Type B pancreatic cell (in vitro differentiated cells): ENCODE measurements around the gene ANKZF1. TPM values are rescaled to one million over a fixed set of nuclear protein-coding genes. Genes with fewer than 3 reads are reported as not detected.

Experiments
- DNase-seq: peaks from one replicate; pipeline ENCODE4 v3.0.0; 2021; ENCODE audit warnings: mixed read lengths; ENCODE audit not compliant: unreplicated experiment; ENCODE audit errors: extremely low spot score
- H3K27ac Mint-ChIP-seq: 2 replicates; pipeline ENCODE4 v1.8.0; 2021; ENCODE audit warnings: mild to moderate bottlenecking, mixed read lengths
- H3K27me3 Mint-ChIP-seq: 2 replicates; pipeline ENCODE4 v1.8.0; 2021; ENCODE audit warnings: mixed read lengths
- H3K36me3 Mint-ChIP-seq: 2 replicates; pipeline ENCODE4 v1.8.0; 2021; ENCODE audit warnings: mixed read lengths
- H3K4me1 Mint-ChIP-seq: one replicate; pipeline ENCODE4 v1.8.0; 2021; ENCODE audit warnings: mixed read lengths; ENCODE audit not compliant: unreplicated experiment
- H3K4me3 Mint-ChIP-seq: 2 replicates; pipeline ENCODE4 v1.8.0; 2021; ENCODE audit warnings: mild to moderate bottlenecking, mixed read lengths
- H3K9me3 Mint-ChIP-seq: 2 replicates; pipeline ENCODE4 v1.8.0; 2021; ENCODE audit warnings: mixed read lengths
- CTCF ChIP-seq: fragments of 200-600 bp; sonication (generic); conservative IDR thresholded peaks from 2 replicates; pipeline ENCODE4 v1.5.0; 2021; ENCODE audit warnings: antibody characterized with exemption, mild to moderate bottlenecking
- total RNA-seq: library from RNA; stranded (reverse); gene quantifications from 2 replicates; pipeline ENCODE4 v1.2.1, GENCODE V29; 2021; ENCODE audit warnings: low replicate concordance

ANKZF1 gene
- total RNA-seq, 1 donor from 2014 or later: 58.7 TPM

- Mint-ChIP-seq H3K27ac (no peak overlapping the region), H3K27me3 (no peaks in the 10 kb centered on the region), H3K4me3 (no peak overlapping the region), H3K36me3 (peaks cover 3% of the 10 kb centered on the region), H3K4me1 (peaks cover 18% of the 10 kb centered on the region), H3K9me3 (no peaks in the 10 kb centered on the region)
- TF ChIP-seq CTCF: no peak
- no peak for DNase-seq
Observed at GRCh38 chr2:219214786-219215185, 14.8 kb upstream of the ANKZF1 start.

GRCh38 chr2:219215871-219216534 lies 13.6 kb upstream of the ANKZF1 start:
- Mint-ChIP-seq H3K36me3 (peaks cover 3% of the 10 kb centered on the region), H3K27me3 (no peaks in the 10 kb centered on the region), H3K27ac (peak overlapping the region; percentile 52), H3K9me3 (no peaks in the 10 kb centered on the region), H3K4me3 (peak overlapping the region; percentile 22), H3K4me1 (peaks cover 18% of the 10 kb centered on the region)
- no peak for TF ChIP-seq CTCF
- DNase-seq: no peak

- peaks cover 7% of the 10 kb centered on the region for H3K36me3 Mint-ChIP-seq
- H3K27ac Mint-ChIP-seq: peak overlapping the region; percentile 52
- H3K27me3 Mint-ChIP-seq: no peaks in the 10 kb centered on the region
- H3K4me1 Mint-ChIP-seq: peaks cover 18% of the 10 kb centered on the region
- no peak for DNase-seq
- H3K9me3 Mint-ChIP-seq: no peaks in the 10 kb centered on the region
- H3K4me3 Mint-ChIP-seq: peak overlapping the region; percentile 67
- TF ChIP-seq CTCF: no peak
Observed at GRCh38 chr2:219216535-219216915, 13.1 kb upstream of the ANKZF1 start.

GRCh38 chr2:219218217-219218731 lies 11.3 kb upstream of the ANKZF1 start:
- TF ChIP-seq CTCF: no peak
- H3K9me3 Mint-ChIP-seq: no peaks in the 10 kb centered on the region
- H3K4me1 Mint-ChIP-seq: peaks cover 18% of the 10 kb centered on the region
- no peaks in the 10 kb centered on the region for H3K27me3 Mint-ChIP-seq
- H3K36me3 Mint-ChIP-seq: peaks cover 8% of the 10 kb centered on the region
- peak overlapping the region; percentile 95 for H3K4me3 Mint-ChIP-seq
- H3K27ac Mint-ChIP-seq: peak overlapping the region; percentile 99
- DNase-seq: peak; percentile 78

- H3K4me3 Mint-ChIP-seq: peak within 1 kb of the TSS; percentile 95
- no peaks in the 10 kb centered on the region for H3K27me3 Mint-ChIP-seq
- H3K9me3 Mint-ChIP-seq: no peaks in the 10 kb centered on the region
- DNase-seq: peak; percentile 94
- H3K36me3 Mint-ChIP-seq: peaks cover 8% of the 10 kb centered on the region
- TF ChIP-seq CTCF: no peak
- H3K27ac Mint-ChIP-seq: peak within 1 kb of the TSS; percentile 99
- peaks cover 18% of the 10 kb centered on the region for H3K4me1 Mint-ChIP-seq
Observed at GRCh38 chr2:219218732-219219701, 10.6 kb upstream of the ANKZF1 start, which contains the start of gene ABCB6. Gene ABCB6, minus strand, starts transcription at chr2:219218958. Its CDS starts 285 bp downstream, at chr2:219218673.
